Right lobe of liver (tissue), 6 donors: ENCODE data around the gene BAZ1B. TPM values are rescaled to one million over a fixed set of nuclear protein-coding genes. Genes with fewer than 3 reads are reported as not detected.

ENCODE experiments used
- ATAC-seq, 4 donors: fragments of 200-7000 bp; cut with Tn5 transposase; one replicate each; pipeline ENCODE4 v1.9.1; 2020; ENCODE audit warnings: mild to moderate bottlenecking in 4 of 4, moderate library complexity in 4 of 4
- DNase-seq, 3 donors: peaks; one replicate each; pipeline ENCODE4 v3.0.0-alpha.2; 2020
- H3K27ac ChIP-seq, 3 donors: fragments of 200-600 bp; one replicate each; pipeline ENCODE4 v1.8.0; 2022
- H3K27me3 ChIP-seq, 2 donors: fragments of 200-600 bp; one replicate each; pipeline ENCODE4 v1.8.0; 2022
- H3K36me3 ChIP-seq, 4 donors: fragments of 200-600 bp; sonication (generic) in 1 of 4; one replicate each; pipeline versions ENCODE4 v1.5.1 to v1.8.0; 2017 to 2022; ENCODE audit warnings: control low read depth in 1 of 4
- H3K4me1 ChIP-seq, 4 donors: fragments of 200-600 bp; sonication (generic) in 1 of 4; one replicate each; pipeline versions ENCODE4 v1.5.1 to v1.8.0; 2017 to 2022; ENCODE audit warnings: control low read depth in 1 of 4
- H3K4me3 ChIP-seq, 3 donors: fragments of 200-600 bp; one replicate each; pipeline ENCODE4 v1.8.0; 2022
- H3K9me3 ChIP-seq, 4 donors: fragments of 200-600 bp; sonication (generic) in 1 of 4; one replicate each; pipeline versions ENCODE4 v1.5.1 to v1.8.0; 2017 to 2022; ENCODE audit warnings: control low read depth in 1 of 4
- CTCF ChIP-seq, 4 donors: fragments of 200-600 bp in 3 of 4; fragments of 450-650 bp in 1 of 4; IDR thresholded peaks; one replicate each; pipeline versions ENCODE4 v1.5.1 to v1.8.0; 2016 to 2022; ENCODE audit warnings: antibody characterized with exemption in 4 of 4, mild to moderate bottlenecking in 2 of 4
- POLR2A ChIP-seq: fragments of 450-650 bp; IDR thresholded peaks from one replicate; pipeline ENCODE4 v1.6.1; 2017; ENCODE audit warnings: antibody characterized with exemption, mild to moderate bottlenecking
- WGBS: methylation state at CpG from one replicate; pipeline ENCODE4 v1.1.6; 2018; ENCODE audit warnings: low coverage, low lambda C conversion rate; ENCODE audit not compliant: insufficient coverage; ENCODE audit errors: missing lambda C conversion rate; 5-methylcytosine and 5-hydroxymethylcytosine counted together
- intact Hi-C, 2 donors: fragments of 100-400 bp; cut with DNase I; formaldehyde crosslinking; loops; one replicate each; pipeline versions ENCODE4 v1.11.2 to v1.14.1; 2022
- total RNA-seq, 6 experiments: library from RNA; depleted of rRNA in 2 of 6; stranded (reverse); fragments of >200 nt in 2 of 6; fragmentation: NEBNext Ultra II Directional in 3 of 6; extraction: Animal tissue kit (Norgen Biotek cat#: 25700) in 3 of 6; gene quantifications; one replicate each; pipeline versions ENCODE4 v1.1.0 to v1.2.4, GENCODE V29; 2016 to 2023
- donor health status: DM: no; HTN: yes; CAD: no.
- donor health status: DM: no; HTN: no; CAD: no.
- donor health status: DM: no; HTN: no; CAD: no.
- donor health status: DM: no; HTN: yes; CAD: no.
- donor health status: DM: no; HTN: yes; CAD: no.

BAZ1B gene
- total RNA-seq, 6 experiments from 2014 or later = 19.3 to 26.2 (median 25.0) TPM

GRCh38 chr7:73429215-73429614 is 92.9 kb downstream of the BAZ1B start:
- Histone ChIP-seq H3K27ac (no peak overlapping the region), H3K36me3 (no peaks in the 10 kb centered on the region), H3K9me3 (no peaks in the 10 kb centered on the region), H3K4me1 (no peaks in the 10 kb centered on the region), H3K27me3 (no peaks in the 10 kb centered on the region), H3K4me3 (no peak overlapping the region)
- ATAC-seq = no peak
- no CpG with 5 or more reads among the region's 18 CpGs for WGBS
- DNase-seq = no peak
- intact Hi-C loops = no loop called here
- TF ChIP-seq CTCF (IDR thresholded peaks at IDR 0.05) = no peak
- TF ChIP-seq POLR2A = no peak

GRCh38 chr7:73427902-73428787 is 93.9 kb downstream of the BAZ1B start:
- no peaks in the 10 kb centered on the region for H3K27me3 ChIP-seq
- DNase-seq = no peak
- H3K27ac ChIP-seq = no peak overlapping the region
- no peak for ATAC-seq
- no peak overlapping the region for H3K4me3 ChIP-seq
- no peaks in the 10 kb centered on the region for H3K9me3 ChIP-seq
- intact Hi-C loops = no loop called here
- TF ChIP-seq CTCF (IDR thresholded peaks at IDR 0.05) (no peak), POLR2A (no peak)
- no peaks in the 10 kb centered on the region for H3K36me3 ChIP-seq
- WGBS = 100% methylated on average over 2 of the region's 8 CpGs
- H3K4me1 ChIP-seq = no peaks in the 10 kb centered on the region

DNA sequence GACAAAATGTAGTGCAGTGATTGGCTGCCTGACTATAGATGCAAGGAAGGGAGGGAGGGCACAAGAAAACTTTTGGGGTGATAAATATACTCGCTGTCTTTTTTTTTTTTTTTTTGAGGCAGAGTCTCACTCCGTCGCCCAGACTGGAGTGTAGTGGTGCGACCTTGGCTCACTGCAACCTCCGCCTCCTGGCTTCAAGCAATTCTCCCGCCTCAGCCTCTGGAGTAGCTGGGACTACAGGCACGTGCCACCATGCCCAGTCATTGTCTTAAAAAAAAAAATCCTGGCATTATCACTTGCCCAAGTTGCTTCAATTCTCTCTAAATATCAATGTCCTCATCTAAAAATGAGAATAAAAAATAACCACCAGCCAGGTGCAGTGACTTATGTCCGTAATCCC is 96.1 kb downstream of the BAZ1B start:
- Histone ChIP-seq H3K4me3 (no peak overlapping the region), H3K27me3 (no peaks in the 10 kb centered on the region), H3K36me3 (no peaks in the 10 kb centered on the region), H3K4me1 (no peaks in the 10 kb centered on the region), H3K9me3 (no peaks in the 10 kb centered on the region), H3K27ac (no peak overlapping the region)
- intact Hi-C loops = no loop called here
- TF ChIP-seq CTCF (IDR thresholded peaks at IDR 0.05) = no peak
- no peak for TF ChIP-seq POLR2A
- ATAC-seq (no peak), DNase-seq (no peak)
- 77% methylated on average over 6 of the region's 8 CpGs for WGBS

DNA sequence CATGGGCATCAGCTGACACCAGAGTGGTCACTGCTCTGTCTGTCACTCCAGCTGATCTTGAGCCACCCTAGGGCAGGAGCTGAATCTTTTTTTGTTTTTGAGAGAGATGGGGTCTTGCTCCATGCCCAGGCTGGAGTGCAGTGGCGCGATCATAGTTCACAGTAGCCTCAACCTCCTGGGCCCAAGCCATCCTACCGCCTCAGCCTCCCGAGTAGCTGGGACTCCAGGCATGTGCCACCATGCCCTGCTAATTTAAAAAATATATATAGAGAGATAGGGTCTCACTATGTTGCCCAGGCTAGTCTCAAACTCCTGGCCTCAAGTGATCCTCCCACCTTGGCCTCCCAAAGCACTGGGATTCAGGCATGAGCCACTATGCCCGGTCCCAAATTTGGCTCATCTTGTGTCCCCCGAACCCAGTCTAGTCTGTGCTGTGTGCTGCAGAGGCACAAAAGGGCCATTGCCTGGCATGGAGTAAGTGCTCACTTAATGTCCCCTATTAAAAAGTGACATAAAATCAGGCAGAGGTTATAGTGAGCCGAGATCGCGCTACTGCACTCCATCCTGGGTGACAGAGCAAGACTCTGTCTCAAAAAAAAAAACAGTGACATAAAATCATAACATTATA is 96.6 kb downstream of the BAZ1B start:
- no peak for DNase-seq
- Histone ChIP-seq H3K4me1 (no peaks in the 10 kb centered on the region), H3K27ac (no peak overlapping the region), H3K27me3 (no peaks in the 10 kb centered on the region), H3K36me3 (no peaks in the 10 kb centered on the region), H3K4me3 (no peak overlapping the region), H3K9me3 (no peaks in the 10 kb centered on the region)
- intact Hi-C loops = no loop called here
- TF ChIP-seq CTCF (IDR thresholded peaks at IDR 0.05) (no peak), POLR2A (no peak)
- 87% methylated on average over 6 of the region's 9 CpGs for WGBS
- ATAC-seq = no peak
